ENCODE results near the gene ENOX1. TPM values are rescaled to one million over a fixed set of nuclear protein-coding genes. Genes with fewer than 3 reads are reported as not detected.

The ENOX1 gene
- total and polyA plus RNA-seq, 2 of the 8 experiments (the other 6 are each of a cell fraction or from before 2014, with no cell fraction given): 0.23 to 0.37 TPM

- Histone ChIP-seq H3K9me3 (ENCODE audit: insufficient read depth in 2 of 2, low read depth in 1 of 2, low read length in 1 of 2) (no peaks in the 10 kb centered on the region; a peak in 1 of 4 replicates), H3K4me1 (replicated peaks in 1 of 4; ENCODE audit: control insufficient read depth in 3 of 4, insufficient read depth in 4 of 4, low read length in 3 of 4) (peaks cover 0 to 3% (median 0%) of the 10 kb centered on the region in 4 experiments; a peak in 1 of 7 replicates), H3K79me1 (ENCODE audit: low read depth, low read length) (no peaks in the 10 kb centered on the region), H2BK20ac (ENCODE audit: low read length) (no peak overlapping the region), H2BK120ac (replicated peaks; ENCODE audit: low read depth, low read length) (no peak overlapping the region), H3K4ac (replicated peaks; ENCODE audit: insufficient read length, low read depth, low read length) (no peak overlapping the region), H3K27me3 (replicated peaks in 1 of 4; ENCODE audit: control insufficient read depth in 3 of 4, extremely low read depth in 1 of 4, insufficient read depth in 3 of 4, low read length in 3 of 4) (no peaks in the 10 kb centered on the region), H2BK12ac (ENCODE audit: low read depth, low read length) (no peak overlapping the region), H2BK15ac (ENCODE audit: low read length) (no peak overlapping the region), H4K20me1 (replicated peaks in 1 of 2; ENCODE audit: control insufficient read depth in 1 of 2, insufficient read depth in 2 of 2, low read length in 2 of 2) (no peaks in the 10 kb centered on the region), H3K9ac (replicated peaks in 1 of 4; ENCODE audit: extremely low read depth in 1 of 4, low read depth in 3 of 4, low read length in 3 of 4) (no peak overlapping the region), H2BK5ac (ENCODE audit: low read depth, low read length) (no peak overlapping the region), H3K23ac (ENCODE audit: insufficient read length) (no peak overlapping the region), H3K23me2 (ENCODE audit: low read depth, low read length) (no peaks in the 10 kb centered on the region), H3K18ac (ENCODE audit: extremely low read depth, low read length) (no peak overlapping the region), H4K91ac (replicated peaks; ENCODE audit: insufficient read length, low read length) (no peak overlapping the region), H3K36me3 (ENCODE audit: control insufficient read depth in 2 of 4, insufficient read depth in 4 of 4, low read length in 3 of 4) (no peaks in the 10 kb centered on the region), H4K8ac (ENCODE audit: extremely low read depth, insufficient read depth, low read length) (no peak overlapping the region), H3K79me2 (ENCODE audit: control insufficient read depth in 1 of 2, insufficient read depth in 2 of 2, low read length in 2 of 2) (no peaks in the 10 kb centered on the region), H3K56ac (replicated peaks; ENCODE audit: insufficient read length, low read depth, low read length) (no peak overlapping the region), H3K4me3 (ENCODE audit: extremely low read depth in 1 of 4, insufficient read depth in 2 of 4, low read depth in 3 of 4, low read length in 4 of 4) (no peak overlapping the region), H4K5ac (ENCODE audit: insufficient read length, low read depth, low read length) (no peak overlapping the region), H2AFZ (ENCODE audit: low read length) (no peak overlapping the region), H2AK5ac (ENCODE audit: low read depth, low read length) (no peak overlapping the region), H3K4me2 (ENCODE audit: insufficient read depth in 1 of 2, low read depth in 2 of 2, low read length in 2 of 2) (no peak overlapping the region), H3K14ac (ENCODE audit: insufficient read length) (no peak overlapping the region), H3K27ac (ENCODE audit: low read depth, low read length) (no peak overlapping the region)
- DNase-seq (ENCODE audit: low read depth in 1 of 2, low spot score in 2 of 2): no peak
- CTCF ChIA-PET (ENCODE audit: partially characterized antibody): interaction anchor here (0.7 to 1.5 kb wide), 4 partner anchors 9 to 23 kb away, joined by 3 to 7 read pairs (median 3); no protein-coding TSS in a partner anchor
- POLR2A ChIA-PET (ENCODE audit: partially characterized antibody): no interaction called here
- FAIRE-seq: no peak
- WGBS, 2 experiments (ENCODE audit: extremely low coverage in 1 of 2, insufficient coverage in 1 of 2, insufficient read length in 1 of 2, insufficient replicate concordance in 2 of 2, low coverage in 1 of 2, low lambda C conversion rate in 2 of 2, missing lambda C conversion rate in 1 of 2): 86% methylated on average over 2 of the region's 2 CpGs; no CpG with 5 or more reads in 1 of the 2 experiments
- TF ChIP-seq FOSL1 (IDR thresholded peaks at IDR 0.05; ENCODE audit: insufficient read depth, low read depth, low read length) (no peak), TBP (IDR thresholded peaks at IDR 0.05; ENCODE audit: low read depth, low read length) (no peak), SP4 (IDR thresholded peaks at IDR 0.05; ENCODE audit: low read length) (no peak), BCL11A (IDR thresholded peaks at IDR 0.05; ENCODE audit: low read depth in 2 of 2, low read length in 2 of 2) (no peak), SRF (IDR thresholded peaks at IDR 0.05; ENCODE audit: low read depth, low read length) (no peak), CREB1 (IDR thresholded peaks at IDR 0.05) (no peak), RFX5 (IDR thresholded peaks at IDR 0.05; ENCODE audit: borderline replicate concordance, low read depth, low read length) (no peak), JUND (IDR thresholded peaks at IDR 0.05; ENCODE audit: low read length) (no peak), YY1 (IDR thresholded peaks at IDR 0.05; ENCODE audit: low read depth, low read length) (no peak), RNF2 (IDR thresholded peaks at IDR 0.05; ENCODE audit: borderline replicate concordance, low read depth, low read length, missing control alignments, poor library complexity, severe bottlenecking) (no peak), MAFK (IDR thresholded peaks at IDR 0.05; ENCODE audit: low read depth, low read length) (no peak), KDM4A (IDR thresholded peaks at IDR 0.05; ENCODE audit: low read depth, low read length, severe bottlenecking) (no peak), TCF12 (IDR thresholded peaks at IDR 0.05; ENCODE audit: low read depth, low read length) (no peak)
- TF ChIP-seq, protein P1, sequence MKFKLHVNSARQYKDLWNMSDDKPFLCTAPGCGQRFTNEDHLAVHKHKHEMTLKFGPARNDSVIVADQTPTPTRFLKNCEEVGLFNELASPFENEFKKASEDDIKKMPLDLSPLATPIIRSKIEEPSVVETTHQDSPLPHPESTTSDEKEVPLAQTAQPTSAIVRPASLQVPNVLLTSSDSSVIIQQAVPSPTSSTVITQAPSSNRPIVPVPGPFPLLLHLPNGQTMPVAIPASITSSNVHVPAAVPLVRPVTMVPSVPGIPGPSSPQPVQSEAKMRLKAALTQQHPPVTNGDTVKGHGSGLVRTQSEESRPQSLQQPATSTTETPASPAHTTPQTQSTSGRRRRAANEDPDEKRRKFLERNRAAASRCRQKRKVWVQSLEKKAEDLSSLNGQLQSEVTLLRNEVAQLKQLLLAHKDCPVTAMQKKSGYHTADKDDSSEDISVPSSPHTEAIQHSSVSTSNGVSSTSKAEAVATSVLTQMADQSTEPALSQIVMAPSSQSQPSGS (IDR thresholded peaks at IDR 0.05; ENCODE audit: low read length): no peak
Measured at GRCh38 chr13:43185226-43185625, 601.5 kb downstream of the ENOX1 start.

Measured in H1 (cell line).